ENCODE measurements around the gene DAB2IP.
"Not testable (repeated sequence)": the region's sequence is repeated elsewhere in the genome, so short reads cannot be mapped to it uniquely, and the experiment has no call there.

The DAB2IP gene

DNA sequence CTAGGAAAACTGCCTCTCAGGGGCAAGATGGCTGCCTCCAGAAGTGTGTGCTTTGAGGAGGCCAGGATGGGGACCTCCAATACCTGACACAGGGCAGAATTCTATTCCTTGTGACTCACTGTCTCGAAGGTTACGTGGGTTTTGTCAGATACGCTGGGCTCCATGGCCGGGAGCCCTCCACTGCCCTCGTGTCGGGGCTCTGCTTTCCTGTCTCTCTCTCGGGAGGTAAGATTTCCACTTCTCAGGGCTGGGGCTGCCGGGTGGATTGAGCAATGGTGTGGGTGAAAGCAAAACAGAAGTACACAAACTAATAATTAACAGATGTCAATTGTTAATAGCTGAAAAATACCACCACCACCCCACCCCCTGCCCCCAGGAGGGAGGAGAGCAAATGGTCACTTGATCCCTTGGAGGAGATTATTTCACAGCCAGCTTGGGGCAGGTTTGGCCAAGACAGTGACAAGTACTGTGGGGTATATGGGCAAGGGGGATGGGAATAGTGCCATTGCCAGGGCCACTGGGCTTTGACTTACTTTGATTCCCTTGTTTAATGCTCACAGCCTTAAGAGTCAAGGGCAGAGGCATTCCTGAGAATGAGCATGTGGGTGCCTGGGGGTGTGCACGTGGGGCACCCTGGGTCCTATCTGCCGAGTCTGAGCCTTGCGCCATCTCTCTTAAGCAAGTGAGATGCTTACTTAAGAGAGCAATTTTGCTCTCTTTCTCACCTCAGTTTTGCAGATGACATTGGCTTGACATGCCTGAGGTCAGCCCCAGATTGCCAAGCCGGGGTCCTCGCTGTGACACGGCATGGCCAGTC is 28.8 kb upstream of the DAB2IP start:
- DNase-seq: no peak
- intact Hi-C loops (cut with DNase I): no loop called here

DNA sequence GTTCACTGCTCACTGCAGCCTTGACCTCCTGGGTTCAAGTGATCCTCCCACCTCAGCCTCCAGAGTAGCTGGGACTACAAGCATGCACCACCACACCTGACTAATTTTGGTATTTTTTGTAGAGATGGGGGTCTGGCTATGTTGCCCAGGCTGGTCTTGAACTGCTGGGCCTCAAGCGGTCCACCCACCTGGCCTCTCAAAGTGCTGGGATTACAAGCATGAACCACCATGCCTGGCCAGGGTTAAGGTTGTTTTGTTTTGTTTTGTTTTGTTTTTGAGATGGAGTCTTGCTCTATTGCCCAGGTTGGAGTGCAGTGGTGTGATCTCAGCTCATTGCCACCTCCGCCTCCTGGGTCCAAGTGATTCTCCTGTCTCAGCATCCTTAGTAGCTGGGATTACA is 28.0 kb upstream of the DAB2IP start:
- DNase-seq: not testable (repeated sequence)

DNA sequence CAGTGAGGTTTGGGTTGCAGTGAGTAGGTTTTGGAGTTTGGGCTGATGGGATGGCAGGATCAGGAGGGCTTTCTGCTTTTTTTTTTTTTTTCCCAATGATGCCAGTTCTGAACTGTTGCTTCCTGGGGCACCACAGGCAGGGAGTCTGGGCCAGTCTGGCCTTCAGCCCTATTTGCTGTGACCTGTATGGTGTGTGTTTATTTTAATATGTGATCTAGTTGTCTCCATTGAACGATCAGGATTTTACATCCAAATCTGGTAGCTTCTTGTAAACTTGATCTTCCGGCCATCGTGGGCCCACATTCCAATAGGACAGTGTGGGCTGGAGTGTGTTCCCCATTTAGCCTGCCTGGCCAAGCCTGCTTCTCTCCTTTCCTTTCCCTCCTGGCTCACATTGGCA is 25.8 kb upstream of the DAB2IP start:
- no peak for DNase-seq
- intact Hi-C loops (cut with DNase I): no loop called here

More for the DNA sequence above, 28.0 kb upstream of the DAB2IP start:
- intact Hi-C loops (cut with DNase I): not testable (repeated sequence)

DNA sequence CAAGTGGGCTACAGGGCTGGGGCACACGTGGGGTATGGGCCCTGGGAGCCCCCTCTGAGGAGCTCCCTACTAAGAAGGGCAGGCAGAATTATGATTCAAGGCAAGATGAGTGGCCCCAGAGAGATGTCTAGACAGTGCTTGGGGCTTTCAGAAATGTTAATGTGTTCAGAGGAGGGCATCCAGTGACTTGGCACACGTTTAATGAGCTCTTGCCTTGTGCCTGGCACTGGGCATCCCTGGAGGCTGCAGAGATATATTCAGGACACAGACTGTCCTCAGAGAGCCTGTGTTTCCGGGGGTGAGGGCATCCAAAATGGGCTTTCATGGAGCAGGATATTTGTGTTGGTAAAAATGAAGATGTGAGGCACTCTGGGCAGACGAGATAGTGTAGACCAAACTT is 25.4 kb upstream of the DAB2IP start:
- peak in 1 of 42 donors; percentile 17 for DNase-seq
- intact Hi-C loops (cut with DNase I): no loop called here

DNA sequence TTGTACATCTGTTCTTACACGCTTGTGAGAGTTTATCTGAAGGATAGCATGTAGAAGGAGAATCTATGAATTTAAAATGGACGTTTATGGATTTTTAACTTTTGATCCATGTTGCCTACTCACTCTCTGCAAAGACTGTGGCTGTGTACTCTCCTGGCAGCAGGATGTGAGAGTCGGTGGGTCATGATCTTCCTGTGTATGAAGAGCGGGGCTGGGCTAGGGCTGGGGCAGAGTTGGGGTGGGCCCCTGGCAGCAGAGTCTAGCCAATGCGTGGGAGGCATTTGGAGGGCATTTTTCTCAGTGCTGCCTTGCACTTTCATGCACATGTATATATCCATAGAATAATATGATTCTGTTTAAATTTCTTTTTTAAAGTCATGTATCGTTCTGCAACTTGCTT is 24.0 kb upstream of the DAB2IP start:
- intact Hi-C loops (cut with DNase I): no loop called here
- no peak for DNase-seq

GRCh38 chr9:121628401-121628800 is 23.0 kb upstream of the DAB2IP start:
- intact Hi-C loops (cut with DNase I): no loop called here

GRCh38 chr9:121631115-121631514 is 20.3 kb upstream of the DAB2IP start:
- intact Hi-C loops (cut with DNase I): no loop called here
- no peak for DNase-seq

More at GRCh38 chr9:121628401-121628800, 23.0 kb upstream of the DAB2IP start:
- no peak for DNase-seq

- intact Hi-C loops (cut with DNase I): no loop called here
These were observed 19.4 kb upstream of the DAB2IP start for GRCh38 chr9:121631978-121632418.

GRCh38 chr9:121633119-121633714 is 18.2 kb upstream of the DAB2IP start:
- intact Hi-C loops (cut with DNase I): no loop called here
- DNase-seq: no peak

More at GRCh38 chr9:121631978-121632418, 19.4 kb upstream of the DAB2IP start:
- DNase-seq: peak in 7 of 42 donors; percentile 24 to 58 (median 39)

- DNase-seq: no peak
These were observed 17.7 kb upstream of the DAB2IP start for GRCh38 chr9:121633736-121634135.

DNA sequence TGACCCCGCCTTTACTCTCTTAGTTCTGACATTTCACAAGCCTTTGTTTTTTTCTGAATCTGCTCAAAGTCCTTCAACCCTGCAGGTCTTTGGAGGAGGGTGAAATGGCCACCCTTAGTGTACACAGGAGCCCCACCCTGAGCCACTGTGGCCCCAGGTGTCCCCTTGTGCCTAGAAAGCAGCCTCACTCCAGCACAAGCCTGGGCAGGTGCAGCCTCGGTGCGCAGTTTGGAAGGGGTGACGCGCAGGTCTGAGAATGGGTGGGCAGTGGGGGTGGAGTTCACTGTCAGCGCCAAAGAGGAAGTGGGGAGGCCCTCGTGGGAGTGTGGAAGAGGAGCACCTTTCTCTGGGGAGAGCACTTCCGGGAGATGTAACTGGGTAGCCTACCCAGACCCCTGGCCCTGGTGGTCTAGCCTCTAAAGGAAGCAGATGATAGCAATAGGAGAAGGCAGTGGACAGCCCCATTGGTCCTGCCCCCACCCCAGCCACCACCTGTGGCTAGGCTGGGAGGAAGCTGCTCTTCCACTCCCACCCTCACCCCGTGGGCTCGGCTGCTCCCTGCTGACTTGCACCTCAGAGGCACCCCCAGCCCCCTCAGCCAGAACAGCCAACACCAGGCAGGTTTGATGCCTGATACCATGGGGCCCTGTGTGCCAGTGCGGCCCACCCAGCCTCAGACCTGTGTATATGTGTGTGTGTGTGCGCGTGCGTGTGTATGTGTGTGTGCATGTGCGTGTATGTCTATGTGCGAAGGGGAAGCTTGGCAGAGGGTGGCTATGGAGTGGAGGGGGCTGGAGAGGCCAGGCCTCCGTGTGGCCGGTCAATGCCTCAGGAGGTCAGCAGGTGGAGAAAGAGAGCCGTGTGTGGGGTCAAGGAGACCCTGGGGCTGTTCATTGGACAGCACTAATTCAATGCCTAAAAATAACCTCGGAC is 16.8 kb upstream of the DAB2IP start:
- intact Hi-C loops (cut with DNase I): no loop called here
- DNase-seq: peak in 30 of 42 donors; percentile 22 to 83 (median 57)

More at GRCh38 chr9:121633736-121634135, 17.7 kb upstream of the DAB2IP start:
- intact Hi-C loops (cut with DNase I): no loop called here

DNA sequence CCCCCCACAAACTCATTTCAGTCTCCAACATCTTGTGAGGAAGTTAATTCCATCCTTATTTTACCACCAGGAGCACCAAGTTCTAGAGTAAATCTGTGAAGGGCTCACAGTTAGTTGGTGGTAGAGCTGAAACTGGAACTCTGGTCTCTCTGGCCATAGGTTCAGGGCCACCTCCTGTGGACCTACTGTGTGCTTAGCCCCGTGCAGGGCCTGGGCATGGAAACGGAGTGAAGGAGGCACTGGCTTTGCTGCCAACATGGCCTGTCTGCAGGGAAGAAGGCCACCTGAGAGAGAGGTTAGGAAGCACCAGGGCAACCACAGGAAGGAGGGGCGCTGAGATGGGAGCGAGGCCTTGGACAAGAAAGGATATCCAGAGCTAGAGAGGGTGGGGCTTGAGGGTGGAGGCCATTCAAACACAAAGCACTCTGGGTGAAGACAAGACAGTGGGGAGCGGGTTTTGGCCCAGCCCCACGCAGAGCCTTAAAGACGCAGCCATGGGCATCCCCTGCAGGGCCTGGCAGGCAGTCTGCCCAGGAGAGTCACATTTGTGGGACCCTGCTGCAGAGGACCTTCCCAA is 16.0 kb upstream of the DAB2IP start:
- intact Hi-C loops (cut with DNase I): no loop called here
- DNase-seq: no peak

GRCh38 chr9:121636341-121636865 is 15.0 kb upstream of the DAB2IP start:
- intact Hi-C loops (cut with DNase I): no loop called here
- peak in 19 of 42 donors; percentile 21 to 70 (median 36) for DNase-seq

GRCh38 chr9:121636978-121637712 is 14.3 kb upstream of the DAB2IP start:
- intact Hi-C loops (cut with DNase I): no loop called here
- DNase-seq: no peak

- intact Hi-C loops (cut with DNase I): no loop called here
- peak; percentile 53 to 95 (median 84) for DNase-seq
These were observed 13.7 kb upstream of the DAB2IP start for GRCh38 chr9:121637713-121638220.

GRCh38 chr9:121638399-121638798 is 13.0 kb upstream of the DAB2IP start:
- no peak for DNase-seq
- intact Hi-C loops (cut with DNase I): no loop called here

DNA sequence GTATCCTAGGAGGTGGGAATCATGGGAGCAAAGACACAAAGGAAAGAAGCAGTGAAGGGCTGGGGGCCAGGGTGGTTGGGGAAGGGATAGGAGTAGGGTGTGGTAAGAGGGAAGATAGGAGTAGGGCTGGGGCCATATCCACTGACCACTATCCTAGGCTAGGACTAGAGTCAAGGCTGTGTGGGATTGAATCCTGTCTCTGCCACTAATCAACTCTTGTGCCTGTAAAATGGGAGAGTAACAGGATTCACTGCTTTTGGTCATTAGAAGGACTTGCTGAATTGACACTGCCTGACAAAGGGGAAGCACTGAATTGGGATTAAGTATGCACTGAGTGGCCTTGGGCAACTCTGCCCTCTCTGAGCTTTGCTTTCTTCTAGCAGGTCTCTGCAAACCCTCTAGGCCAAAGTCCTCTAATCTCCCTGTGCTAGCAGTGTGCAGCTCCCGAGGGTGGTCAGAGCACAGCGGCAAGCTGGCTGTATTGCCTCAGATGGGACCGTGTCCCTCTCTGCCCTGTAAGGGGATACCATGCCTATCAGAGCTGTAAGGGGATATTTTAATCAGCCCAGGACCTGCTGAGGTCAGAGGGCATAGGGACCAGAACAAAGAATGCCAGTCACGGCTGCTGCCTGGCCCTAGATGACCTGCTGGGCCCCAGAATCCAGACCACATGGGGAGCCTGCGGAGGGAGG is 12.4 kb upstream of the DAB2IP start:
- intact Hi-C loops (cut with DNase I): no loop called here
- DNase-seq: no peak
